HG03280 (cell line): ENCODE data around the gene SLC7A6OS.

Experiments used
- ATAC-seq: cut with Tn5 transposase; IDR thresholded peaks from one replicate; pipeline ENCODE4 v1.9.1; 2021; ENCODE audit warnings: mild to moderate bottlenecking, moderate library complexity; ENCODE audit not compliant: unreplicated experiment

The SLC7A6OS gene

DNA sequence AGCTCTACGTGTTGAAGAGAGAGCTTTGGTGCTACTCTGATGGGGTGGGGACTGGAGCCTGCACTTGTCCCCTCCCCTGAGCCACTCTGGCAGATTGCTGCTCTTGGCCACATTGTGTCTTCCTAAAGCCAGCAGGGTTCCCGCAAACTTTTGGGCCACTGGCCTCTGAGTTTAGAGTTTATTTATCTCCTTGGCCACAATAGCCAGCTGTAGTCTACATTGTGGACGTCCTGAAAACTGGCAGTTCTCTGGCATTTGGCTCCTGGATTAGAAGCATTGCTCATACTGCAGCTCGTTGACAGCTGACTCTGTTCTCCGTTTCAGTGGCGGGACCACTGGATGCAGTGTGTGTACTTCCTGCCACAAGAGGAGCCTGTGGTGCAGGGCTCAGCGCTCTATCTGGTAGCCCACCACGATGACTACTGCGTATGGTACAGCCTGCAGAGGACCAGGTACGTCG, 34.6 kb upstream of the SLC7A6OS start:
- ATAC-seq = no peak

DNA sequence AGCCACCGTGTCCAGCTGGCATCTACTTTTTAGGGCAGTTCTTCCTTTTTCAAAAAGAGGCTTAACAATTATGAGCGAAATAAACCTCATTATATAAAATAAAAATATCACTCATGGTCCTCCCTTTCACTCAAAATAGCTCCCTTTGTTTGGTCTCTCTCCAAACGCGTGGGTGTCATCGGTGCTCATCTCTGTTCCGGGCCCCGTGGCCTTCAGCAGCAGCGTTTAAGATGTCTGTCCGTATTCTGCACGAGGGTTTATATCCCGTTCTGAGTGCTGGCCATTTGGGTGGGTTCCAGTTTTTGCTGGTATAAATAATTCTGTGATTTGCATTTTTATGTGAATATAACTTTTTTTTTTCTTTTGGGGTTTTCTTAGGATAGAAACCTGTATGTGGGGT, 33.5 kb upstream of the SLC7A6OS start:
- ATAC-seq = no peak

DNA sequence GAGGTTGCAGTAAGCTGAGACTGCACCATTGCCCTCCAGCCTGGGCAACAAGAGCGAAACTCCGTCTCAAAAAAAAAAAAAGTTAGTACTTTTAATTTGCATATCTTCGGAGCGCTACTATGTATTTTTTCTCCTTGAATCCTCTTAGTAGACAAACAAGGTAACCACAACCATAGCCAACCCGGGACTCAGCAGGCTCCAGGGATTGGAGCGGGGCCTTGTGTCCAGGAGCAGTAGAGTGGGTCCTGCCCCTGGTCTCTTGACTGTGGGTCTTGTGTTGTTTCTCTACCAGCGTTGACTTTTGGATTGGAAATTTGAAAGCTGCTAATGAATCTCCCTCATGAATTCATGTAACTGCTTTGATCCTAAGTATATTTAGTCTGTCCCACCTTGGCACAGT, 32.4 kb upstream of the SLC7A6OS start:
- no peak for ATAC-seq

DNA sequence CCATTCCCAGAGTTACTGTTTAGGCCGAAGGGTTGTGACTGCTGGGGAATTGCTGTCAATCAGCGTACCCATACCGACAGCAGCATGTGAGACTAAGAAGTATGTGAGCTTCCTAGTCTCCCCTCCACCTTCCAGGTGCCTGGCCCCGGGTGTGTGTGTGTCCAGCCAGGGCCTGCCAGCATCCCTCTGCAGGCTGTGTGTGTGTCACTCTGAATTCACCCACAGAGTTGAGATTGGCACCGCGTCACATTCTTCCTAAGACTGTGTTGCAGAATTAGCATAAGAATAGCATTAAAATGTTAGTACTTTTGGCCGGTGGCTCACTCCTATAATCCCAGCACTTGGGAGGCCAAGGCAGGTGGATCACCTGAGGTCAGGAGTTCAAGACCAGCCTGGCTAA, 31.9 kb upstream of the SLC7A6OS start:
- no peak for ATAC-seq

DNA sequence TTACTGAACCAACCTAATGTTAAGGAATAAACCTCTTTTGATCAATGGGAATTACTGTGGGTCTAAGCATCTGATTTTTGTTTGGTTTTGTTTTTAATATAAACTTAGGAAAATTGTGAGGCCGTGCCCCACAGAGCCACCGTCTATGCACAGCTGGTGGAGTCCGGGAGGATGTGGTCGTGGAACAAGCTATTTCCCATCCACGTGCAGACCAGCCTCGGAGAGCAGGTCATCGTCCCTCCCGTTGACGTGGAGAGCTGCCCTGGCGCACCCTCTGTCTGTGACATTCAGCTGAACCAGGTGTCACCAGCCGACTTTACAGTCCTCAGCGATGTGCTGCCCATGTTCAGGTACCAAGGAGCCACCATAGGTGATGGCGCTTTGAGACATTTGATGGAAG, 28.5 kb upstream of the SLC7A6OS start:
- ATAC-seq = no peak

DNA sequence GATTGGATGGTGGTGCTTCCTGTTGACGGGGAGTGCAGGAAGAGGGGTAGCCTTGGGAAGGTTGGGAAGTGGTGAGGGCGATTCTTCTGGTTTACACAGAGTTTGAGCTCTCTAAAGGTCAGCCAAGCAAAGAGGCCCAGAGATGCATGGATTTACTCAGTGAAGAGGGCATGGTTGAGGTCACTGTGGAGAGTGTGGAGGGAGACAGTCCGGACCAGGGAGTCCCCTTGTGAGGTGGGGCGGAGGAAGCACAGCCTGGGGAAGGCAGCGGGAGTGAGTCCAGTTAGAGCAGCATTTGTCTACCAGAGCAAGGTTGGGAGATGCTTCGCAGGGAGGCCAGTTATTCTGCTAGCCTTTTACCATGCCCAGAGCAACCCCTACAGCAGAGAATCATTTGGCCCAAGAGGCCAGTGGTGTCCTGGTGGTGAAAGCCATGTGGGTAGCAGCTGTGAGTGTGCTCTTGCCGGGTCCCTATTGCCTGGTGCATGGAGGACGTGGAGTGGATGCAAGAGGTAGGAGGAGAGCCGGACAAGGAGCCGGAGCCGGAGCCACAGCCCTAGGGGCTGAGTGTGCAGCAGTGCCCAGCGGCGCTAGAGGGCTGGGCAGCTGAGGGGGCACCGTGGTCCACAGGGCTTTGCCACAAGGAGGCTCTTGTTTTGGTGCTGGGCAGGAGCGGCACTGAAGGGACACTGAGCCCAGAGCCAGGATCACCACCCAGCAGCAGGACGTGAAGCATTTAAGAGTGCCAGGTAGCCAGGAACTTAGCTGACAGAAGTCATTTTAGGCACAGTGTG, 27.8 kb upstream of the SLC7A6OS start:
- ATAC-seq = no peak

DNA sequence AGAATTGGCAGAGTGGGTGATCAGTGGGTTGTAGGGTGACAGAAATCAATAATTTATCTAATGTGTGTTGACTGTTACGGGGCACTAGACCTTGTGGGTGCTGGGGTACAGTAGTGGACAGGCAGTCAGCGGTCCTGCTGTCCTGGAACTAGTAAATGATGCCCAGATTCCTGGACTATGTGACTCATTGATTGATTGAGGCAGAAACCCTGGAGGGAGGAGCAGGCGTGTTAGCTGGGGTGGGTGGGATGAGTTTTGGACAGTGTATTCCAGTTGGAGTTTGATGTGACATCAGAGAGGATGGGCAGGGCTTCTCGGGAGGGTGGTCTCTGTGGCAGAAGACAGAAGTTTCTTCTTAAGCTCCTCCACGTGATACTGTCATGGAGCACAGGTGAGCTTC, 24.4 kb upstream of the SLC7A6OS start:
- no peak for ATAC-seq

DNA sequence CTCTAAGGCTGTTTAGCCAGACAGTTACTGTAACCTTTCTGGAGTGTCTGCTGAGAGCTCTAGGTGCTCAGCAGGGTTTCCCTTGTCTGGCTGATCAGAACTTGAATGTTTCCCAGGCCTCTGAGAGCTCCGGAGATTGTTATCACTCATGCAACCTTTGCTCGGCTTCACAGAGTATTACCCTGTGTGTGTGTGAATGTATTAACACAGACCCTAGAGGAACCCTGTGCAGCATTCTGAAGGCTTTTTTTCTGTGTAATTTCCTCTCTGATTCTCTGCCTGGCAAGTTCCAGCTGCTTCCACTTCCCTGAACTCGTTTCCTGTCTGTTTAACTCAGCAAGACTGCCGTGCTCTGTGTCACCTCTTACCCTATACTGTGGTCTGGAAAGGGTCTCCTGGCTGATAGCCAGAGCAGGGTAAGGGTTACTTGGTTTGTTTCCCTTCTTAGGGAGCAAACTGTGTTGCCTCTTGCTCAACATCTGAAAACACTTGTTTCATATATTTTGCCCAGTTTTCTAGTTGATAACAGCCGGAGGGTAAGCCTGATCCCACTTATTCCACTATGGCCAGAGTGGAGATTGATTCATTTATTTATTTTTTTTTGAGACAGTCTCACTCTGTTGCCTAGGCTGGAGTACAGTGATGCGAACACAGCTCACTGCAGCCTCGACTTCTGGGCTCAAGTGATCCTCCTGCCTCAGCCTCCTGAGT, 21.8 kb upstream of the SLC7A6OS start:
- no peak for ATAC-seq

DNA sequence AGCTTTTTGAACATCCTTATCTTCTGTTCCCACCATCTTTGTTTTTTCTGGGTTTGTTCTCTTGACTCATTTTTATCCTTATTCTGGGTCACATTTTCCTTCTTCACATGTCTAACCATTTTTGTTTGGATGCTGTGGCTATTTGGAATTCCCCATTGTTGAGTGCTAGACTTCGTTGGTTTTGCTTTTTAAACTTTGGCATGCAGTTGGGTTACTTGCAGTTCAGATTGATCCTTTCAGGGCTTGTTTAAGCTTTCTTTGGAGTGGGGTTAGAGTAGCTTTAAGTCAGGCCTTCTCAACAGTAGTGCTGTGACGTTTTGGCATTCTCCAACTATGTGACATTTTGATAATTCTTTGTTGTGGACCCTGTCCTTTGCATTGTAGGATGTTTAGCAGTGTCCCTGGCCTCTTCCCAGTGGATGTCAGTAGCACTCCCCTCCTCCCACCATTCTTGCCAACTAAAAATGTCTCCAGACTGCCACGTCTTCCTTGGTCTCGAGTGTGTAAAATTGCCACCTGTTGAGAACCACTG, 21.2 kb upstream of the SLC7A6OS start:
- ATAC-seq = no peak

DNA sequence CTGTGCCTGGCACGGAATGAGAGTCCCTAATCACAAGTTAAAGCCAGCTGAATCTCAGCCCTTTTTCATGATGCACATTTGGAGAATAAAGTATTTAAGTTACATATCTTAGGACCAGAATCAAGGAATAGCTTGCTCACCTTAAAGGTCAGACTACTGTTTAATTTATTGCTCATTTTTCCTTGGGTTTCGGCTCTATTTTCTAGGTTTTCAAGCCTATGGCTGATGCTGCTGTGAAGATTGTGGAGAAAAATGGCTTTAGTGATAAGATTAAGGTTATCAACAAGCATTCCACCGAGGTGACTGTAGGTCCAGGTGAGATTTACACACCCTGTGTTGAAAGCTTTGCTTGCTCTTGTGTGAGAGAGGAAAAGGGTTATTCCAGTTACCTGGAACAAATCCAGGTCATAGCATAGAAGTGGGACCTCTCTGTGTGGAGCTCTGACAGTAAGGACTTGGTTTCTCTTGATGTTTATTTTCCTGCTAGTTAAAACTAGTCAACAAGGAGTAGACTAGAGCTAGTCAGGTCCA, 18.2 kb upstream of the SLC7A6OS start:
- no peak for ATAC-seq

DNA sequence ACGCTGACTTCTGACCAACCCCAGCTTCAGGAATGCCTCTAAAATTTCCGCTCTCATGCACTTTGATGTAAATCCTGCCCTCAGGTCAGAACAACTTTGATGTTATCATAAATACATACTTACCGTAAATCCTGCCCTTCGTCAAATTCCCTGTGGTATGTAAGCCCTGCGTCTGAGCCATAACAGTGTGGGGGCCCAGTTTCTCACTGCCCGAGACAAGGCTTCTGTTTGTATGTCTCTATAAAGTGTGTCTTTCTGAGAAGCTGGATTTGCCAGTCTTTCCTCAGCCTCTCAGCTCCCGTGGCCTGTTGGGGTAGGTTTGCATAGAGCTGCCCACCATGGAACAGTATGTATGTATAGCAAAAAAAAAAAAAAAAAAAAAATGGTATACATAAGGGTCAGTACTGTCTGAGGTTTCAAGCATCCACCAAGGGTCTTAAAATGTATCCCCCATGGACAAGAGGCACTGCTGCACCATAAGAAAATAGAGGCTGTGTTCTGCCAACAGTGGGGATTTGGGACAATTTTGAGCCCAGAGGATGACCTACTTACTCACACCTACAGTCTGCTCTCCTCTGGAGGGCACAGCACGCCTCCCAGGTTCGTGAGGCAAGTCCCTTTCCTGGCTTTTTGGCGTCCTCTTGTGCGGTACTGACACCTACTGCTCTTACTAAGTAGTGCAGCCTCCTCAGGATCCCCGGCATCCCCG, 17.6 kb upstream of the SLC7A6OS start:
- peak; percentile 90 for ATAC-seq

DNA sequence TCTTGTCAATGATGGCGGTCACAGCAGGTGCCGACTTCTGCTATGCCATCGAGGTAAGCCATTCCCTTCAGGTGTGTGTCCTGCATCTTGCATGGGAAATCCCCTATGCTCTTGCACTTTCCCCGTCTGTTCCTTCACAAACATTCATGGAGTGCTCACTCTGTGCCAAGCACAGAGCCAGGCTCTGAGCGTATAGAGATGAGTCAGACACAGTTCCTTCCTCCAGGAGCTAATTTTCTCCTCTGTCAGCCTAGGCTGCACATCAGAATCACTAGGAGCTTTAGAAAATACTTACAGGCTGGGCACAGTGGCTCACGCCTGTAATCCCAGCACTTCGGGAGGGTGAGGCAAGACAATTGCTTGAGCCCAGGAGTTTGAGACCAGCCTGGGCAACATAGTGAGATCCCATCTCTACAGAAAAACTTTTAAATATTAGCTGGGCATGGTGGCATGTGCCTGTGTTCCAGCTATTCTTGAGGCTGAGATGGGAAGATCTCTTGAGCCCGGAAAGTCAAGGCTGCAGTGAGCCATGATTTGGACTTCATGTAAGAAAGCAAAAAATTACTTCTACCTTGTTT, 14.1 kb upstream of the SLC7A6OS start:
- ATAC-seq = no peak

DNA sequence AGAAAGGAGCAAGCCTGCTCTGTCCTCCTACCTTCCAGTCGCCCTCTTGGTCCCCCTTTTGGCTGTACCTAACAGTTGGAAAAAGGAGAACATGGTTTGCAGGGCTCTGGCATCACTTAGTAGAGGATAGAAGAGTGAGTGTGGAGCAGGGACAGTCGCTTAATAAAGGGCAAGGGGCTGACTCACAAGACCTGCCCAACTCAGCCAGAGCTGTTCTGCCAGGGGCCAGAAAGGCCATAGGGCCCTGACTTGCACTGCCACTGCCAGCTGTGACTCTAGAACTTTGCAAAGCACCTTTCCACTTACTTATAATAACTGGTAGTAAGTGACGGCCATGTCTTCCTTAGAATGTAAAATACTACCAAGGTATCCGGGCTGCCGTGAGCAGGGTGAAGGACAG, 13.6 kb upstream of the SLC7A6OS start:
- ATAC-seq = no peak

DNA sequence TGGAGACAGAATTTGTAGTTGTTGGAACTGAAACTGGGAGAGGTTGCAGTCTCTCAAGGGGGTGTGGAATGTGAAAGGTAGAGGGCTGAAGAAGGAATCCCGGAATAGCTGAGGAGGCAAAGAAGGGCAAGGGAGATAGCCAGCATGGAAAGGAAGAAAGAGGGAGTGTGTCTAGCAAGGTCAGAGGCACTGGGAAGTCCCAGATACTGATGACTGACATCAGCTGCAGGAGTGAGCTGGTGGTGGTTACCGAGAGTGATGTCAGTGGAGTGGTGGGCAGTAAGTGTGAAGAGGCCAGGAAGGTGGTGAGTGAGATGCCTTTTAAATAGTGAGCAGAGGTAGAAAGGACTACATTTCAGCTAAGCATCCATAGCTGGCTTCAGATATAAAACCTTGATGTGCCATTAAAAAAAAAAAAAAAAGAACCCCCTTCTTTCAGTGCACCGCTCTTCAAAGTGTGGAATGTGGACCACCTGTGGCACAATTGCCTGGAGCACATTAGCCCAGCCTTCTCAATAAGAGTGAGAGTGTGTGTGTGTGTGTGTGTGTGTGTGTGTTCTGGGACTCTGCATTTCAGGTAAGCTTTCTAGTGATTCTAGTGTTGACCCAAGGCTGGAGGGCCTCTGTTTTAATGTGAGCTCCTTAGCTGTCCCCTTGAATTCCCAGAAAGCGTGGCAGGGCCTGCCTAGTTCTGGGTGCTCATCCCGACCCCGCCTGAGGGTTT, 8.6 kb upstream of the SLC7A6OS start:
- no peak for ATAC-seq

DNA sequence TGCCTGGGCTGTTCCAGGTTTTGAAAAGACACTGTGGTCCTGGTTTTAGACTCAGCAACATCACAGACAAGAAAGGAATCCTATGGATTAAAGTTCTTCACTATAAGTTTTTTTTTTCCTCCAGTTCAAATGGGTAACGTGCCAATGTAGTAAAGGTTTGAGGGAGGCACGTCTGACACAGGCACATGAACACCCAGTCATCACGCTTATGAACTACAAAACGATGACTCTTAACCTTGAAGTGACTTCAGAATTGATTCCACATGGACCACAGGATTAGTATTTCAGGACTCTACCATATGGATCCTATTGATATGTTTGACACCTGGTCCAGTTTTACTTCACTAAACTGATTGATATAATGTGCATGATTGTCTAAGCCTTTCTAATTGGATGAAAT, 2.4 kb upstream of the SLC7A6OS start:
- ATAC-seq = no peak

DNA sequence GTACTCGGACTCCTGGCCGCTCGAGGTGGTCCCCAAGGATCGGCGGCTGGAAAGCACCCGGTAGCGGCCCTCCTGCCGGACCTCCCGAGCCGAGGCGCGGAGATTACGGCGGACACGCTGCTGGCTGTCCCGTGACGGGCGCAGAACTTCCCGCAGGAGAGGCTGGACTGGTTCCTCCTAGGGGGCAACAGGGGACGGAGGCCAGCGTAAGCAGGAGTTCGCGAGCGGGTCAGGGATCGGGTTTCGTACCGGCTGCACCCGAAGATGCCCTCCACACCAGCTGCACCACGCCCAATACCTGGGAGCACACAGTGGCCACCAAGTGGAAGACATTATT, 341 bp downstream of the SLC7A6OS start:
- ATAC-seq = peak; percentile 6

DNA sequence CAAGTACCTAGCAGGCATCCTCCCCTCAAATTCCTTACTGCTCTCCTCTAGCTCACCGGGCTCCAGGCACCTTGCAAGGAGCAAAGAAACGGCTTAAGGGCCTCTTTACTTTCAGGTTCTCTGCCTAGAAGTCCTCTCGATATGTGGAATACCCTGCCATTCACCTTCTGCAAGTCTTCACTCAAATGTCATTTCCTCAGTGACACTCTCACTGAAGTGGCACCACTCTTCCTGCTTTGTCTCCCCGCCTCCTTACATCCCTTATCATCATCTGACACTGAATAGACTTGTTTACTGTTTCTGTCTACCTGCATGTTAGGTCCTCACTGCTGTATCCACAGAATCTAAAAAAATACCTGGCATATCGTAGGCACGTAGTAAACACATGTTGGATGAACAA, 947 bp downstream of the SLC7A6OS start:
- ATAC-seq = no peak

DNA sequence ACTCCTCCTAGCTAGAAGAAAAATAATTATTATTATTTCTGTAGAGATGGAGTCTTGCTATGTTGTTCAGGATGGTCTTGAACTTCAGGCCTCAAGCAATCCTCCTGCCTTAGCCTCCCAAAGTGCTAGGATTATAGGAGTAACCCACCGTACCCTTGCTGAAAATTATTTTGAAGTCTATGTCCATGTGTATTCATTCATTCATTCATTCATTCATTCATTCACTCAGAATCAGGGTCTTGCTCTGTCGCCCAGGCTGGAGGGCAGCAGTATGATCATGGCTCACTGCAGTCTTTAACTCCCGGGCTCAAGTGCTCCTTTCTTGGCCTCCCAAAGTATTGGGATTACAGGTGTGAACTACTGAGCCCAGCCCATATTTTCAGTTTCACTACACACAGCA, 4.1 kb downstream of the SLC7A6OS start:
- no peak for ATAC-seq

DNA sequence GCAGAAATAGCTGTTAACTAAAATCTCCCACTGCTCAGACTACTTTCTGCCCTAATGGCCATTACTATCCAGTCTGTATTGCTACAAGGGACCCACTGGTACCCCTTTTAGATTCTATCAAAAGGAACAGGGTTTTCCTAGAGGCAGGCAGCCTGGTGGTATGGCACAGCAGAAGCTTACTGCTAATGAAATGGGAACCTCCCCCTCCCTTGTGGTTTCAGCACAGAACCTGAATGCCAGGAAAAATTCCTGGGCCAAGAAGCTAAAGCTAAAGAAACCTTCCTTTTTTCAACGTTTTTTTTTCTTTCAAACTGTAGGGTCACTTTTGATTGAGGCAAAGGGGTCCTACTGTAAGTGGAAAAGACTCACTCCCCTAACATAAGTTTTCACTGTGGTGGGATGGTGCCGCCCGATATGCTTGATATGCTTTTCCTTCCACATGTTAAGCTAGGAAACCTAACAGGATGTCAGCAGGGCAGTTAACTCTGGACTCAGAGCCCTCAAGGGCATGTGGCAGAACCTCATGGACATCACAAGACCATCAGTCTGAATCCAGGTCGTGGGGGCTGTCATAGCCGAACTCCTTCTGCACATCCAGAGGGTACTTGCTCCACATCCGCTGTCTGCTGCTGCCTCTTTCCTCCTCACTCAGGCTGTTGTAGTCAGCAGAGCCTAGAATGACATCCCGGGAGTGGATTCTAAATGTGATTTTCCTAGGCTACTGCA, 9.8 kb downstream of the SLC7A6OS start:
- no peak for ATAC-seq
